ENCODE results near the gene TDRD12. TPM values are rescaled to one million over a fixed set of nuclear protein-coding genes. Genes with fewer than 3 reads are reported as not detected.

TDRD12 gene
- total and polyA plus RNA-seq, 9 donors, result 0.23 to 3.2 (median 1.9) TPM

- intact Hi-C loops (cut with DNase I), result no loop called here
- H3K27me3 ChIP-seq, result no peaks in the 10 kb centered on the region
- H3K36me3 ChIP-seq, result no peaks in the 10 kb centered on the region
- 73 to 81% (median 80%) methylated on average over 14 of the region's 14 CpGs for WGBS, 3 donors
- H3K9me3 ChIP-seq, result no peaks in the 10 kb centered on the region
- no peaks in the 10 kb centered on the region for H3K4me1 ChIP-seq (ENCODE audit: insufficient read depth)
- H3K4me3 ChIP-seq, result no peak overlapping the region
- TF ChIP-seq, protein P1, sequence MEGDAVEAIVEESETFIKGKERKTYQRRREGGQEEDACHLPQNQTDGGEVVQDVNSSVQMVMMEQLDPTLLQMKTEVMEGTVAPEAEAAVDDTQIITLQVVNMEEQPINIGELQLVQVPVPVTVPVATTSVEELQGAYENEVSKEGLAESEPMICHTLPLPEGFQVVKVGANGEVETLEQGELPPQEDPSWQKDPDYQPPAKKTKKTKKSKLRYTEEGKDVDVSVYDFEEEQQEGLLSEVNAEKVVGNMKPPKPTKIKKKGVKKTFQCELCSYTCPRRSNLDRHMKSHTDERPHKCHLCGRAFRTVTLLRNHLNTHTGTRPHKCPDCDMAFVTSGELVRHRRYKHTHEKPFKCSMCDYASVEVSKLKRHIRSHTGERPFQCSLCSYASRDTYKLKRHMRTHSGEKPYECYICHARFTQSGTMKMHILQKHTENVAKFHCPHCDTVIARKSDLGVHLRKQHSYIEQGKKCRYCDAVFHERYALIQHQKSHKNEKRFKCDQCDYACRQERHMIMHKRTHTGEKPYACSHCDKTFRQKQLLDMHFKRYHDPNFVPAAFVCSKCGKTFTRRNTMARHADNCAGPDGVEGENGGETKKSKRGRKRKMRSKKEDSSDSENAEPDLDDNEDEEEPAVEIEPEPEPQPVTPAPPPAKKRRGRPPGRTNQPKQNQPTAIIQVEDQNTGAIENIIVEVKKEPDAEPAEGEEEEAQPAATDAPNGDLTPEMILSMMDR (IDR thresholded peaks at IDR 0.05), result no peak
- TF ChIP-seq POLR2A (IDR thresholded peaks at IDR 0.05) (no peak), EP300 (IDR thresholded peaks at IDR 0.05) (no peak)
- DNase-seq, result no peak
- H3K27ac ChIP-seq, result no peak overlapping the region
Observed at GRCh38 chr19:32822916-32823746, 103.6 kb downstream of the TDRD12 start.

GRCh38 chr19:32823747-32824102 is 104.2 kb downstream of the TDRD12 start:
- intact Hi-C loops (cut with DNase I), result no loop called here
- Histone ChIP-seq H3K4me1 (ENCODE audit: insufficient read depth) (no peaks in the 10 kb centered on the region), H3K27me3 (no peaks in the 10 kb centered on the region), H3K9me3 (no peaks in the 10 kb centered on the region), H3K27ac (no peak overlapping the region), H3K36me3 (no peaks in the 10 kb centered on the region), H3K4me3 (no peak overlapping the region)
- TF ChIP-seq POLR2A (IDR thresholded peaks at IDR 0.05) (no peak), EP300 (IDR thresholded peaks at IDR 0.05) (no peak)
- TF ChIP-seq, protein P1 (IDR thresholded peaks at IDR 0.05), result no peak
- DNase-seq, result no peak
- WGBS, 3 donors, result 85 to 91% (median 89%) methylated on average over 7 of the region's 7 CpGs

GRCh38 chr19:32824191-32824751 is 104.7 kb downstream of the TDRD12 start:
- Histone ChIP-seq H3K9me3 (no peaks in the 10 kb centered on the region), H3K4me3 (no peak overlapping the region), H3K4me1 (ENCODE audit: insufficient read depth) (no peaks in the 10 kb centered on the region), H3K36me3 (no peaks in the 10 kb centered on the region), H3K27ac (no peak overlapping the region), H3K27me3 (no peaks in the 10 kb centered on the region)
- intact Hi-C loops (cut with DNase I), result no loop called here
- TF ChIP-seq, protein P1 (IDR thresholded peaks at IDR 0.05), result no peak
- TF ChIP-seq EP300 (IDR thresholded peaks at IDR 0.05) (no peak), POLR2A (IDR thresholded peaks at IDR 0.05) (no peak)
- WGBS, 3 donors, result 42 to 52% (median 44%) methylated on average over 19 to 20 of the region's 20 CpGs
- DNase-seq, result no peak

DNA sequence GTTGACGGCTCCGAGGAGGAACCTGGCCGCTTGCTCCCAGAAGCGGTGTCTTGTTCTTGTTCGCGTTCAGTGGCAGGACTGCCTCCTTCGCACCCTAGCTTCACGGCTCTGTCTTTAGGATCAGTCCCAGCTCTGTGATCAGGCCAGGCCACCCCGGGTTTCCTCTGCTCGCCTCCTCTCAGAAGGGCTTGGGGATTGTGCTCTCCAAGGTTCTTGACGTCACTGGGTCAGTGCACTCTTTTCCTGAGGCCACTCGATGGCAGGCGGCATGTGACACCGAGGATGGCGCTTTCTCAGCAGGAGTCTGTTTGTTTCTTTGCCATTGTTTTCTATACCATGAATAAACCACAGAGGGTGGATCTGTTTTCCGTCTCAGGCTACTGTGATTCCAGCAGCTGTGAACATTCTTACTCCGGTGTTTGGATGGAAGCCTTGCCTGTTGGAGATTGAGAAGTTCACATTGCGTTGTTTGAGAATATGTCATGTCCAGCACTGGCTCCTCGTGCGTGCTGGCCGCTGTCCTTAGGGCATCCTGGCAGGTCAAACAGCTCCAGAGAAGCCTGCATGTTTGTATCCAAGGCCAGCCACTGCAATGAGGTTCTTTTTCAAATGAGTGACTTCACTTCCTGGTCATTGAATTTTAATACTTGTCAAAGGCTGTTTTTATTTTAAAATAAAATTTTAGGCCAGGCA is 105.5 kb downstream of the TDRD12 start:
- intact Hi-C loops (cut with DNase I), result no loop called here
- no peak for DNase-seq
- no peaks in the 10 kb centered on the region for H3K36me3 ChIP-seq
- H3K9me3 ChIP-seq, result no peaks in the 10 kb centered on the region
- H3K27me3 ChIP-seq, result no peaks in the 10 kb centered on the region
- TF ChIP-seq EP300 (IDR thresholded peaks at IDR 0.05) (no peak), POLR2A (IDR thresholded peaks at IDR 0.05) (no peak)
- TF ChIP-seq, protein P1 (IDR thresholded peaks at IDR 0.05), result no peak
- 51 to 69% (median 60%) methylated on average over 21 of the region's 21 CpGs for WGBS, 3 donors
- no peak overlapping the region for H3K27ac ChIP-seq
- H3K4me1 ChIP-seq (ENCODE audit: insufficient read depth), result no peaks in the 10 kb centered on the region
- H3K4me3 ChIP-seq, result no peak overlapping the region
